H1 (cell line): ENCODE results near the gene OR56A1. TPM values are rescaled to one million over a fixed set of nuclear protein-coding genes. Genes with fewer than 3 reads are reported as not detected.

Experiments used
- CTCF ChIA-PET: fragments of 300-600 bp; sonication (Branson Sonifier 250); formaldehyde crosslinking; loops from one replicate; lab custom pipeline; 2021; ENCODE audit not compliant: partially characterized antibody; lab: Charles Lee
- POLR2A ChIA-PET: fragments of 300-600 bp; sonication (Branson Sonifier 250); formaldehyde crosslinking; loops from one replicate; lab custom pipeline; 2021; ENCODE audit warnings: inconsistent platforms; ENCODE audit not compliant: partially characterized antibody; lab: Charles Lee
- DNase-seq, 2 experiments: peaks; one replicate each; pipeline versions ENCODE4 v3.0.0 to v3.0.0-alpha.2; 2010 to 2022; ENCODE audit warnings: low spot score in 2 of 2, low read depth in 1 of 2, mixed read lengths in 1 of 2
- FAIRE-seq: peaks from 2 replicates; lab custom pipeline; 2011; peaks lifted over from hg19 to GRCh38; lab: Jason Lieb, UNC
- H2AFZ ChIP-seq: 2 replicates; pipeline ENCODE4 v1.8.1; 2012; ENCODE audit warnings: low read length, inconsistent platforms
- H2AK5ac ChIP-seq: 2 replicates; pipeline ENCODE4 v1.6.1; 2013; ENCODE audit warnings: low read depth, low read length
- H2BK120ac ChIP-seq: replicated peaks from 2 replicates; pipeline ENCODE3; 2013; ENCODE audit warnings: low read depth, low read length, inconsistent platforms
- H2BK12ac ChIP-seq: 2 replicates; pipeline ENCODE4 v1.6.1; 2013; ENCODE audit warnings: low read depth, low read length
- H2BK15ac ChIP-seq: 2 replicates; pipeline ENCODE4 v1.6.1; 2013; ENCODE audit warnings: low read length
- H2BK20ac ChIP-seq: 2 replicates; pipeline ENCODE4 v1.6.1; 2013; ENCODE audit warnings: low read length
- H2BK5ac ChIP-seq: 2 replicates; pipeline ENCODE4 v1.6.1; 2013; ENCODE audit warnings: low read depth, low read length
- H3K14ac ChIP-seq: 2 replicates; pipeline ENCODE4 v1.6.1; 2013; ENCODE audit warnings: inconsistent platforms; ENCODE audit not compliant: insufficient read length
- H3K18ac ChIP-seq: 2 replicates; pipeline ENCODE4 v1.6.1; 2013; ENCODE audit warnings: low read length; ENCODE audit errors: extremely low read depth
- H3K23ac ChIP-seq: 2 replicates; pipeline ENCODE4 v1.6.1; 2013; ENCODE audit warnings: inconsistent platforms; ENCODE audit not compliant: insufficient read length
- H3K23me2 ChIP-seq: 2 replicates; pipeline ENCODE4 v1.6.1; 2013; ENCODE audit warnings: low read depth, low read length
- H3K27ac ChIP-seq: 2 replicates; pipeline ENCODE4 v1.6.1; 2011; ENCODE audit warnings: low read depth, low read length, inconsistent platforms
- H3K27me3 ChIP-seq, 4 experiments: replicated peaks in 1 of 4; 1 replicate in 1 of 4; 2 replicates in 3 of 4; pipeline versions ENCODE4 v1.6.1 to v1.8.1; 2011 to 2013; ENCODE audit warnings: low read length in 3 of 4, mild to moderate bottlenecking in 3 of 4, inconsistent platforms in 2 of 4, mixed read lengths in 2 of 4, moderate library complexity in 1 of 4; ENCODE audit not compliant: control insufficient read depth in 3 of 4, insufficient read depth in 3 of 4; ENCODE audit errors: extremely low read depth in 1 of 4
- H3K36me3 ChIP-seq, 4 experiments: 2 replicates each; pipeline versions ENCODE4 v1.6.1 to v1.8.1; 2011 to 2013; ENCODE audit warnings: mild to moderate bottlenecking in 4 of 4, low read length in 3 of 4, moderate library complexity in 2 of 4, control low read depth in 1 of 4, inconsistent platforms in 1 of 4; ENCODE audit not compliant: insufficient read depth in 4 of 4, control insufficient read depth in 2 of 4
- H3K4ac ChIP-seq: replicated peaks from 2 replicates; pipeline ENCODE3; 2013; ENCODE audit warnings: low read length, low read depth, mixed read lengths, inconsistent platforms; ENCODE audit not compliant: insufficient read length
- H3K4me1 ChIP-seq, 4 experiments: replicated peaks in 1 of 4; 1 replicate in 1 of 4; 2 replicates in 3 of 4; pipeline versions ENCODE4 v1.6.1 to v1.8.1; 2011 to 2013; ENCODE audit warnings: low read length in 3 of 4, inconsistent platforms in 2 of 4, mixed read lengths in 1 of 4; ENCODE audit not compliant: insufficient read depth in 4 of 4, control insufficient read depth in 3 of 4
- H3K4me2 ChIP-seq, 2 experiments: 2 replicates each; pipeline versions ENCODE4 v1.6.1 to v1.8.1; 2011 to 2013; ENCODE audit warnings: low read depth in 2 of 2, low read length in 2 of 2, control low read depth in 1 of 2, inconsistent platforms in 1 of 2, mild to moderate bottlenecking in 1 of 2; ENCODE audit not compliant: insufficient read depth in 1 of 2
- H3K4me3 ChIP-seq, 4 experiments: fragments of 200-600, 300-600 bp in 1 of 4; sonication (generic), shearing (Covaris generic), sonication (Bioruptor Twin) in 1 of 4; 2 replicates each; pipeline versions ENCODE4 v1.5.1 to v1.8.1; 2011 to 2016; ENCODE audit warnings: low read length in 4 of 4, low read depth in 3 of 4, control low read depth in 2 of 4, inconsistent platforms in 2 of 4, mild to moderate bottlenecking in 2 of 4, mixed read lengths in 1 of 4, moderate library complexity in 1 of 4; ENCODE audit not compliant: insufficient read depth in 2 of 4; ENCODE audit errors: extremely low read depth in 1 of 4
- H3K56ac ChIP-seq: replicated peaks from 2 replicates; pipeline ENCODE3; 2013; ENCODE audit warnings: low read depth, mild to moderate bottlenecking, mixed read lengths, low read length, inconsistent platforms; ENCODE audit not compliant: insufficient read length
- H3K79me1 ChIP-seq: 2 replicates; pipeline ENCODE4 v1.6.1; 2013; ENCODE audit warnings: low read depth, low read length, control low read depth
- H3K79me2 ChIP-seq, 2 experiments: 2 replicates each; pipeline versions ENCODE4 v1.6.1 to v1.8.1; 2012 to 2013; ENCODE audit warnings: low read length in 2 of 2, mild to moderate bottlenecking in 2 of 2, inconsistent platforms in 1 of 2; ENCODE audit not compliant: insufficient read depth in 2 of 2, control insufficient read depth in 1 of 2
- H3K9ac ChIP-seq, 4 experiments: replicated peaks in 1 of 4; 1 replicate in 1 of 4; 2 replicates in 3 of 4; pipeline versions ENCODE4 v1.6.1 to v1.8.1; 2011 to 2013; ENCODE audit warnings: low read depth in 3 of 4, low read length in 3 of 4, control low read depth in 2 of 4, mild to moderate bottlenecking in 2 of 4, moderate library complexity in 2 of 4, inconsistent platforms in 1 of 4; ENCODE audit errors: extremely low read depth in 1 of 4
- H3K9me3 ChIP-seq, 2 experiments: 2 replicates each; pipeline versions ENCODE4 v1.6.1 to v1.8.1; 2012 to 2013; ENCODE audit warnings: mild to moderate bottlenecking in 2 of 2, moderate library complexity in 2 of 2, control low read depth in 1 of 2, inconsistent platforms in 1 of 2, low read depth in 1 of 2, low read length in 1 of 2, mixed read lengths in 1 of 2; ENCODE audit not compliant: insufficient read depth in 2 of 2
- H4K20me1 ChIP-seq, 2 experiments: replicated peaks in 1 of 2; 2 replicates each; pipeline versions ENCODE3 to v1.8.1; 2011 to 2013; ENCODE audit warnings: inconsistent platforms in 2 of 2, low read length in 2 of 2, mild to moderate bottlenecking in 1 of 2; ENCODE audit not compliant: insufficient read depth in 2 of 2, control insufficient read depth in 1 of 2
- H4K5ac ChIP-seq: 2 replicates; pipeline ENCODE4 v1.6.1; 2013; ENCODE audit warnings: low read length, low read depth, mixed read lengths, inconsistent platforms; ENCODE audit not compliant: insufficient read length
- H4K8ac ChIP-seq: 2 replicates; pipeline ENCODE4 v1.8.0; 2013; ENCODE audit warnings: mild to moderate bottlenecking, moderate library complexity, low read length, inconsistent platforms; ENCODE audit not compliant: insufficient read depth; ENCODE audit errors: extremely low read depth
- H4K91ac ChIP-seq: replicated peaks from 2 replicates; pipeline ENCODE3; 2013; ENCODE audit warnings: low read length, mixed read lengths, inconsistent platforms; ENCODE audit not compliant: insufficient read length
- ATF3 ChIP-seq: IDR thresholded peaks from 2 replicates; pipeline ENCODE4 v1.6.1; 2011; ENCODE audit warnings: low read depth, mild to moderate bottlenecking, low read length; ENCODE audit not compliant: insufficient read depth
- CREB1 ChIP-seq: IDR thresholded peaks from 2 replicates; pipeline ENCODE4 v1.6.1; 2012; ENCODE audit warnings: inconsistent platforms
- CTBP2 ChIP-seq: IDR thresholded peaks from 2 replicates; pipeline ENCODE4 v1.7.0; 2011; ENCODE audit warnings: borderline replicate concordance, mild to moderate bottlenecking, moderate library complexity, mixed read lengths, low read length; ENCODE audit not compliant: insufficient read depth, insufficient read length
- EGR1 ChIP-seq: IDR thresholded peaks from 2 replicates; pipeline ENCODE4 v1.6.1; 2011; ENCODE audit warnings: low read depth, low read length, borderline replicate concordance
- HDAC2 ChIP-seq, 2 experiments: fragments of 300-600 bp in 1 of 2; sonication (generic) in 1 of 2; IDR thresholded peaks; 2 replicates each; pipeline ENCODE4 v1.6.1; 2011 to 2012; ENCODE audit warnings: low read depth in 2 of 2, low read length in 2 of 2, mild to moderate bottlenecking in 2 of 2, moderate library complexity in 2 of 2, borderline replicate concordance in 1 of 2, inconsistent platforms in 1 of 2
- JUND ChIP-seq: IDR thresholded peaks from 2 replicates; pipeline ENCODE4 v1.6.1; 2011; ENCODE audit warnings: mild to moderate bottlenecking, improper control_type of control experiment, low read length
- KDM5A ChIP-seq: fragments of 200-600 bp; IDR thresholded peaks from 2 replicates; pipeline ENCODE4 v1.7.1; 2012; ENCODE audit warnings: mild to moderate bottlenecking, low read length, inconsistent platforms, mixed read lengths
- MAFK ChIP-seq: IDR thresholded peaks from 2 replicates; pipeline ENCODE4 v1.6.1; 2012; ENCODE audit warnings: low read depth, mild to moderate bottlenecking, improper control_type of control experiment, low read length
- PHF8 ChIP-seq: fragments of 200-600 bp; sonication (generic); conservative IDR thresholded peaks from 2 replicates; pipeline ENCODE4 v1.7.1; 2012; ENCODE audit warnings: low read depth, mild to moderate bottlenecking, inconsistent platforms, low read length, moderate library complexity
- TAF1 ChIP-seq: IDR thresholded peaks from 2 replicates; pipeline ENCODE4 v1.6.1; 2011; ENCODE audit warnings: mild to moderate bottlenecking, low read depth, low read length
- TAF7 ChIP-seq: optimal IDR thresholded peaks from 2 replicates; pipeline ENCODE3; 2011; ENCODE audit warnings: low read depth, mild to moderate bottlenecking, inconsistent platforms, low read length, moderate library complexity, borderline replicate concordance
- TCF12 ChIP-seq: IDR thresholded peaks from 2 replicates; pipeline ENCODE4 v1.6.1; 2011; ENCODE audit warnings: low read depth, mild to moderate bottlenecking, low read length
- TEAD4 ChIP-seq: IDR thresholded peaks from 2 replicates; pipeline ENCODE4 v1.6.1; 2012; ENCODE audit warnings: low read depth, low read length, inconsistent platforms, mixed read lengths
- ZNF274 ChIP-seq: IDR thresholded peaks from 2 replicates; pipeline ENCODE4 v1.7.0; 2012; ENCODE audit warnings: low read length, borderline replicate concordance; ENCODE audit errors: extremely low read depth
- WGBS, 2 experiments: shearing (Covaris generic) in 1 of 2; methylation state at CpG; one replicate each; pipeline versions ENCODE4 v1.1.6 to v1.1.7; 2013 to 2015; ENCODE audit warnings: low lambda C conversion rate in 2 of 2, mixed read lengths in 2 of 2, inconsistent platforms in 1 of 2, low coverage in 1 of 2, missing lambda C conversion rate in 1 of 2; ENCODE audit not compliant: insufficient replicate concordance in 2 of 2, insufficient coverage in 1 of 2, insufficient read length in 1 of 2; ENCODE audit errors: extremely low coverage in 1 of 2, missing lambda C conversion rate in 1 of 2; 5-methylcytosine and 5-hydroxymethylcytosine counted together
- polyA plus RNA-seq, 7 experiments: library from polyadenylated mRNA; depleted of rRNA in 3 of 7; stranded (reverse) in 5 of 7; unstranded in 2 of 7; fragments of >200 nt in 5 of 7; fragments of 200-250 nt in 2 of 7; gene quantifications; 1 replicate in 5 of 7; 2 replicates in 1 of 7; 4 replicates in 1 of 7; pipeline versions ENCODE4 v1.2.1 to v1.2.3, GENCODE V29; 2011 to 2013; ENCODE audit warnings: missing spikeins in 2 of 7, mixed read lengths in 2 of 7
- total RNA-seq: library from RNA; stranded (reverse); fragmentation: NEBNext Ultra II Directional; extraction: Animal tissue kit (Norgen Biotek cat#: 25700); gene quantifications from 2 replicates; pipeline ENCODE4 v1.2.1, GENCODE V29; 2021

OR56A1 gene
- total and polyA plus RNA-seq, 2 of the 8 experiments (the other 6 are each of a cell fraction or from before 2014, with no cell fraction given): 0.02 to 0.09 TPM

GRCh38 chr11:5986885-5987284, 43.7 kb downstream of the OR56A1 start, which contains the start of gene OR52L1:
OR52L1 (minus strand) TSS chr11:5986985; CDS start chr11:5986930, 55 bp downstream.
- no peak within 1 kb of the TSS for H2AK5ac ChIP-seq
- H4K5ac ChIP-seq: no peak within 1 kb of the TSS
- H2BK5ac ChIP-seq: no peak within 1 kb of the TSS
- no peak for FAIRE-seq
- TF ChIP-seq TCF12 (no peak), KDM5A (no peak), EGR1 (no peak), MAFK (no peak), TAF1 (no peak), HDAC2 (IDR thresholded peaks at IDR 0.05; ENCODE audit: borderline replicate concordance in 1 of 2, low read depth in 2 of 2, low read length in 2 of 2) (no peak), JUND (no peak), TEAD4 (no peak), PHF8 (no peak), ATF3 (no peak), CTBP2 (no peak), ZNF274 (no peak), TAF7 (no peak), CREB1 (no peak)
- TF ChIP-seq, all 59 proteins: peak for 0
- POLR2A ChIA-PET: no interaction called here
- Histone ChIP-seq H3K9ac (no peak within 1 kb of the TSS; a peak in 1 of 7 replicates), H2AFZ (no peak within 1 kb of the TSS), H3K27ac (no peak within 1 kb of the TSS), H3K9me3 (no peaks in the 10 kb centered on the region), H2BK15ac (no peak within 1 kb of the TSS), H3K14ac (no peak within 1 kb of the TSS), H3K79me2 (no peaks in the 10 kb centered on the region), H2BK120ac (no peak within 1 kb of the TSS), H2BK12ac (no peak within 1 kb of the TSS), H3K23me2 (no peaks in the 10 kb centered on the region), H2BK20ac (no peak within 1 kb of the TSS), H3K27me3 (no peaks in the 10 kb centered on the region), H3K79me1 (no peaks in the 10 kb centered on the region), H3K56ac (no peak within 1 kb of the TSS), H4K8ac (no peak within 1 kb of the TSS), H4K20me1 (no peaks in the 10 kb centered on the region), H3K4ac (no peak within 1 kb of the TSS), H3K18ac (no peak within 1 kb of the TSS), H3K23ac (no peak within 1 kb of the TSS), H3K4me3 (no peak within 1 kb of the TSS), H4K91ac (no peak within 1 kb of the TSS), H3K36me3 (no peaks in the 10 kb centered on the region), H3K4me1 (no peaks in the 10 kb centered on the region), H3K4me2 (no peak within 1 kb of the TSS)
- 83% methylated on average over 1 of the region's 1 CpG; no CpG with 5 or more reads in 1 of the 2 experiments for WGBS, 2 experiments
- CTCF ChIA-PET: interaction anchor here (0.6 kb wide), 1 partner anchor 285 kb away, joined by 3 read pairs; no protein-coding TSS in a partner anchor
- no peak for DNase-seq
